Midbrain (tissue), 1 donor: ENCODE measurements around the gene MKRN1.
A peak's percentile ranks its signal among the peaks of the same experiment; 100 is the strongest.
"Not testable (repeated sequence)": the region's sequence is repeated elsewhere in the genome, so short reads cannot be mapped to it uniquely, and the experiment has no call there.

ENCODE experiments used
- DNase-seq: peaks from one replicate; lab custom pipeline; 2025; lab: John Stamatoyannopoulos, UW

MKRN1 gene

GRCh38 chr7:140479062-140479738, at the start of gene MKRN1:
TSS of gene MKRN1 (minus strand) at chr7:140479505. CDS start at chr7:140479344, 161 bp downstream.
- peak; percentile 96 for DNase-seq

- no peak for DNase-seq
These were observed 47.7 kb upstream of the MKRN1 start for GRCh38 chr7:140526787-140527664.

GRCh38 chr7:140526214-140526613, 46.9 kb upstream of the MKRN1 start:
- no peak for DNase-seq

- no peak for DNase-seq
These were observed 46.4 kb upstream of the MKRN1 start for GRCh38 chr7:140525743-140526142.

- no peak for DNase-seq
These were observed 42.1 kb upstream of the MKRN1 start for GRCh38 chr7:140521421-140521820.

- DNase-seq, result no peak
These were observed 39.7 kb upstream of the MKRN1 start for GRCh38 chr7:140519007-140519399.

- DNase-seq, result no peak
These were observed 39.2 kb upstream of the MKRN1 start for GRCh38 chr7:140518370-140519006.

- DNase-seq, result peak; percentile 82
These were observed 38.5 kb upstream of the MKRN1 start for GRCh38 chr7:140517546-140518369.

- no peak for DNase-seq
These were observed 33.2 kb upstream of the MKRN1 start for GRCh38 chr7:140512317-140513000.

GRCh38 chr7:140509789-140510188, 30.5 kb upstream of the MKRN1 start:
- no peak for DNase-seq

- not testable (repeated sequence) for DNase-seq
These were observed 28.3 kb upstream of the MKRN1 start for GRCh38 chr7:140507556-140507955.

GRCh38 chr7:140506788-140507464, 27.6 kb upstream of the MKRN1 start:
- no peak for DNase-seq

GRCh38 chr7:140501966-140502365, 22.7 kb upstream of the MKRN1 start:
- DNase-seq, result no peak

- DNase-seq, result not testable (repeated sequence)
These were observed 18.5 kb upstream of the MKRN1 start for GRCh38 chr7:140497807-140498206.

- DNase-seq, result no peak
These were observed 18.0 kb upstream of the MKRN1 start for GRCh38 chr7:140497241-140497769.

GRCh38 chr7:140495514-140496097, 16.3 kb upstream of the MKRN1 start:
- DNase-seq, result no peak

GRCh38 chr7:140494867-140495266, 15.6 kb upstream of the MKRN1 start:
- DNase-seq, result no peak

GRCh38 chr7:140489026-140489359, 9.7 kb upstream of the MKRN1 start:
- DNase-seq, result no peak

GRCh38 chr7:140485500-140486265, 6.4 kb upstream of the MKRN1 start:
- DNase-seq, result no peak
